ENCODE results near the gene NCOR1. TPM values are rescaled to one million over a fixed set of nuclear protein-coding genes. Genes with fewer than 3 reads are reported as not detected.

Gene NCOR1
- total and polyA plus RNA-seq, 2 of the 13 experiments (the other 11 are each of a cell fraction or from before 2014, with no cell fraction given), result 57.0 to 71.7 TPM

DNA sequence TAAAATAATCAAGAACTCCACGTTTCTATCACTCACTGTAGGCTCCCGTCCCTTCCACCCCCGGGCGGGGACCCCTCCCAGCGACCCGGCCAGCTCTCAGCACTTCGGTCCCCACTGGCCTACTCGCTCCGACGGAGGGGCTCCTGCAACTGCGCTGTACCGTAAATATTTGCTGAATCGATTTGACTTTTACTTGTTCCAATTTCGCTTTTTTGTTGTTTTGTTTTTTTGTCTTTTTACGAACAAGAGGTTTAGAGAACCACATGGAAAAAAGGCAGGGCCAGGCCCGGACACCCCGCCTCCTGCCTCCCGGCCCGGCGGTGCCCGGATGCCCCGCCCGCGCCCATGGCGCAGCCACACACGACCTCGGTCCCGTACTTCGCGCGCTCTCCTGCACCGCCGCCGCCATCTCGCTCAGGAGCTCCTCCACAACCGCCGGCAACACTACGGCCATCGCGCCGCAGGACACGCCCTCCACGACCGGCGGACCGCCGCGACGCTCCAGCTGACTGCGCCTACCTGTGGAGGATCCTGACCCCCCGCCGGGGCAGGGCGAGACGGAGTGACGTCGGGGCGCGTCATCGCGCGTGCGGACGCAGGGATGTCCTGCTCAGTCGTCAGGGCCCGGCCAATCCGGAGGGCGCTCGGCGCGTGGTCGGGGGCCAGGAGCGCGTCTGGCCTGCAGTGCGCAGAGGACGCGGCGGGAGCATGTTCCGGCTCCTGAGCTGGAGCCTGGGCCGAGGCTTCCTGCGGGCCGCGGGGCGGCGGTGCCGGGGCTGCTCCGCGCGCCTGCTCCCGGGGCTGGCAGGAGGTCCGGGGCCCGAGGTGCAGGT lies 216.0 kb downstream of the NCOR1 start, which contains the start of the genes TTC19 and ZSWIM7 (continued):
- TF ChIP-seq ZNF30 (CRISPR knock-in tag; IDR thresholded peaks at IDR 0.05) (no peak), ARNTL (CRISPR knock-in tag; IDR thresholded peaks at IDR 0.05) (peak; percentile 67; the same call in 1 of the 2 replicates), BCL6 (CRISPR knock-in tag; IDR thresholded peaks at IDR 0.05) (peak; percentile 72), NONO (IDR thresholded peaks at IDR 0.05) (no peak), NONO (CRISPR knock-in tag; conservative IDR thresholded peaks at IDR 0.05) (peak; percentile 100), TBX3 (IDR thresholded peaks at IDR 0.05; ENCODE audit: borderline replicate concordance) (no peak), KLF11 (CRISPR knock-in tag; IDR thresholded peaks at IDR 0.05) (peak; percentile 46; the same call in 1 of the 2 replicates), ZEB1 (IDR thresholded peaks at IDR 0.05; ENCODE audit: insufficient replicate concordance, low read depth) (no peak), POLR2G (IDR thresholded peaks at IDR 0.05; ENCODE audit: low read depth, low read length) (peak; percentile 94), RBAK (CRISPR knock-in tag; IDR thresholded peaks at IDR 0.05) (no peak), STAG1 (CRISPR knock-in tag; IDR thresholded peaks at IDR 0.05) (peak; percentile 29), NPAS2 (CRISPR knock-in tag; IDR thresholded peaks at IDR 0.05; ENCODE audit: borderline replicate concordance) (no peak), WIZ (CRISPR knock-in tag; IDR thresholded peaks at IDR 0.05) (peak; percentile 71; the same call in 1 of the 2 replicates), ZBTB38 (CRISPR knock-in tag; IDR thresholded peaks at IDR 0.05) (peak; percentile 89)
- TF ChIP-seq, protein P1, sequence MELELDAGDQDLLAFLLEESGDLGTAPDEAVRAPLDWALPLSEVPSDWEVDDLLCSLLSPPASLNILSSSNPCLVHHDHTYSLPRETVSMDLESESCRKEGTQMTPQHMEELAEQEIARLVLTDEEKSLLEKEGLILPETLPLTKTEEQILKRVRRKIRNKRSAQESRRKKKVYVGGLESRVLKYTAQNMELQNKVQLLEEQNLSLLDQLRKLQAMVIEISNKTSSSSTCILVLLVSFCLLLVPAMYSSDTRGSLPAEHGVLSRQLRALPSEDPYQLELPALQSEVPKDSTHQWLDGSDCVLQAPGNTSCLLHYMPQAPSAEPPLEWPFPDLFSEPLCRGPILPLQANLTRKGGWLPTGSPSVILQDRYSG (CRISPR knock-in tag; IDR thresholded peaks at IDR 0.05), result peak; percentile 63; the same call in 1 of the 2 replicates
- TF ChIP-seq, protein P2, sequence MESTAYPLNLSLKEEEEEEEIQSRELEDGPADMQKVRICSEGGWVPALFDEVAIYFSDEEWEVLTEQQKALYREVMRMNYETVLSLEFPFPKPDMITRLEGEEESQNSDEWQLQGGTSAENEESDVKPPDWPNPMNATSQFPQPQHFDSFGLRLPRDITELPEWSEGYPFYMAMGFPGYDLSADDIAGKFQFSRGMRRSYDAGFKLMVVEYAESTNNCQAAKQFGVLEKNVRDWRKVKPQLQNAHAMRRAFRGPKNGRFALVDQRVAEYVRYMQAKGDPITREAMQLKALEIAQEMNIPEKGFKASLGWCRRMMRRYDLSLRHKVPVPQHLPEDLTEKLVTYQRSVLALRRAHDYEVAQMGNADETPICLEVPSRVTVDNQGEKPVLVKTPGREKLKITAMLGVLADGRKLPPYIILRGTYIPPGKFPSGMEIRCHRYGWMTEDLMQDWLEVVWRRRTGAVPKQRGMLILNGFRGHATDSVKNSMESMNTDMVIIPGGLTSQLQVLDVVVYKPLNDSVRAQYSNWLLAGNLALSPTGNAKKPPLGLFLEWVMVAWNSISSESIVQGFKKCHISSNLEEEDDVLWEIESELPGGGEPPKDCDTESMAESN (CRISPR knock-in tag; conservative IDR thresholded peaks at IDR 0.05), result peak; percentile 98
- TF ChIP-seq, protein P3, sequence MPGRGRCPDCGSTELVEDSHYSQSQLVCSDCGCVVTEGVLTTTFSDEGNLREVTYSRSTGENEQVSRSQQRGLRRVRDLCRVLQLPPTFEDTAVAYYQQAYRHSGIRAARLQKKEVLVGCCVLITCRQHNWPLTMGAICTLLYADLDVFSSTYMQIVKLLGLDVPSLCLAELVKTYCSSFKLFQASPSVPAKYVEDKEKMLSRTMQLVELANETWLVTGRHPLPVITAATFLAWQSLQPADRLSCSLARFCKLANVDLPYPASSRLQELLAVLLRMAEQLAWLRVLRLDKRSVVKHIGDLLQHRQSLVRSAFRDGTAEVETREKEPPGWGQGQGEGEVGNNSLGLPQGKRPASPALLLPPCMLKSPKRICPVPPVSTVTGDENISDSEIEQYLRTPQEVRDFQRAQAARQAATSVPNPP (CRISPR knock-in tag; IDR thresholded peaks at IDR 0.05), result peak; percentile 87; the same call in 1 of the 2 replicates
- TF ChIP-seq, protein P4, sequence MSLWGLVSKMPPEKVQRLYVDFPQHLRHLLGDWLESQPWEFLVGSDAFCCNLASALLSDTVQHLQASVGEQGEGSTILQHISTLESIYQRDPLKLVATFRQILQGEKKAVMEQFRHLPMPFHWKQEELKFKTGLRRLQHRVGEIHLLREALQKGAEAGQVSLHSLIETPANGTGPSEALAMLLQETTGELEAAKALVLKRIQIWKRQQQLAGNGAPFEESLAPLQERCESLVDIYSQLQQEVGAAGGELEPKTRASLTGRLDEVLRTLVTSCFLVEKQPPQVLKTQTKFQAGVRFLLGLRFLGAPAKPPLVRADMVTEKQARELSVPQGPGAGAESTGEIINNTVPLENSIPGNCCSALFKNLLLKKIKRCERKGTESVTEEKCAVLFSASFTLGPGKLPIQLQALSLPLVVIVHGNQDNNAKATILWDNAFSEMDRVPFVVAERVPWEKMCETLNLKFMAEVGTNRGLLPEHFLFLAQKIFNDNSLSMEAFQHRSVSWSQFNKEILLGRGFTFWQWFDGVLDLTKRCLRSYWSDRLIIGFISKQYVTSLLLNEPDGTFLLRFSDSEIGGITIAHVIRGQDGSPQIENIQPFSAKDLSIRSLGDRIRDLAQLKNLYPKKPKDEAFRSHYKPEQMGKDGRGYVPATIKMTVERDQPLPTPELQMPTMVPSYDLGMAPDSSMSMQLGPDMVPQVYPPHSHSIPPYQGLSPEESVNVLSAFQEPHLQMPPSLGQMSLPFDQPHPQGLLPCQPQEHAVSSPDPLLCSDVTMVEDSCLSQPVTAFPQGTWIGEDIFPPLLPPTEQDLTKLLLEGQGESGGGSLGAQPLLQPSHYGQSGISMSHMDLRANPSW (CRISPR knock-in tag; IDR thresholded peaks at IDR 0.05; ENCODE audit: borderline replicate concordance), result peak; percentile 18; the same call in 1 of the 2 replicates
- TF ChIP-seq, protein P5, sequence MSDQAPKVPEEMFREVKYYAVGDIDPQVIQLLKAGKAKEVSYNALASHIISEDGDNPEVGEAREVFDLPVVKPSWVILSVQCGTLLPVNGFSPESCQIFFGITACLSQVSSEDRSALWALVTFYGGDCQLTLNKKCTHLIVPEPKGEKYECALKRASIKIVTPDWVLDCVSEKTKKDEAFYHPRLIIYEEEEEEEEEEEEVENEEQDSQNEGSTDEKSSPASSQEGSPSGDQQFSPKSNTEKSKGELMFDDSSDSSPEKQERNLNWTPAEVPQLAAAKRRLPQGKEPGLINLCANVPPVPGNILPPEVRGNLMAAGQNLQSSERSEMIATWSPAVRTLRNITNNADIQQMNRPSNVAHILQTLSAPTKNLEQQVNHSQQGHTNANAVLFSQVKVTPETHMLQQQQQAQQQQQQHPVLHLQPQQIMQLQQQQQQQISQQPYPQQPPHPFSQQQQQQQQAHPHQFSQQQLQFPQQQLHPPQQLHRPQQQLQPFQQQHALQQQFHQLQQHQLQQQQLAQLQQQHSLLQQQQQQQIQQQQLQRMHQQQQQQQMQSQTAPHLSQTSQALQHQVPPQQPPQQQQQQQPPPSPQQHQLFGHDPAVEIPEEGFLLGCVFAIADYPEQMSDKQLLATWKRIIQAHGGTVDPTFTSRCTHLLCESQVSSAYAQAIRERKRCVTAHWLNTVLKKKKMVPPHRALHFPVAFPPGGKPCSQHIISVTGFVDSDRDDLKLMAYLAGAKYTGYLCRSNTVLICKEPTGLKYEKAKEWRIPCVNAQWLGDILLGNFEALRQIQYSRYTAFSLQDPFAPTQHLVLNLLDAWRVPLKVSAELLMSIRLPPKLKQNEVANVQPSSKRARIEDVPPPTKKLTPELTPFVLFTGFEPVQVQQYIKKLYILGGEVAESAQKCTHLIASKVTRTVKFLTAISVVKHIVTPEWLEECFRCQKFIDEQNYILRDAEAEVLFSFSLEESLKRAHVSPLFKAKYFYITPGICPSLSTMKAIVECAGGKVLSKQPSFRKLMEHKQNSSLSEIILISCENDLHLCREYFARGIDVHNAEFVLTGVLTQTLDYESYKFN (CRISPR knock-in tag; conservative IDR thresholded peaks at IDR 0.05), result peak; percentile 54; the same call in 1 of the 2 replicates
